Muscle layer of duodenum (tissue), 2 donors: ENCODE results near the gene MND1.

Source experiments
- H3K27ac ChIP-seq: one replicate; pipeline ENCODE4 v1.7.0; 2013; ENCODE audit warnings: mild to moderate bottlenecking, low read length
- H3K27me3 ChIP-seq: one replicate; pipeline ENCODE4 v1.7.0; 2013; ENCODE audit warnings: low read depth, mild to moderate bottlenecking, control low read depth, low read length
- H3K36me3 ChIP-seq, 2 donors: one replicate each; pipeline ENCODE4 v1.7.0; 2013; ENCODE audit warnings: low read length in 2 of 2, control low read depth in 1 of 2, mild to moderate bottlenecking in 1 of 2; ENCODE audit not compliant: insufficient read depth in 2 of 2, control insufficient read depth in 1 of 2
- H3K4me1 ChIP-seq, 2 donors: one replicate each; pipeline ENCODE4 v1.7.0; 2013; ENCODE audit warnings: low read length in 2 of 2, mild to moderate bottlenecking in 2 of 2, control low read depth in 1 of 2, moderate library complexity in 1 of 2; ENCODE audit not compliant: insufficient read depth in 2 of 2, control insufficient read depth in 1 of 2
- H3K4me3 ChIP-seq, 2 donors: one replicate each; pipeline ENCODE4 v1.7.0; 2013; ENCODE audit warnings: low read length in 2 of 2, low read depth in 1 of 2, mild to moderate bottlenecking in 1 of 2
- H3K9me3 ChIP-seq, 2 donors: one replicate each; pipeline ENCODE4 v1.7.0; 2013; ENCODE audit warnings: low read length in 2 of 2, control low read depth in 1 of 2, mild to moderate bottlenecking in 1 of 2; ENCODE audit not compliant: control insufficient read depth in 1 of 2
- donor health status: healthy.

MND1 gene

GRCh38 chr4:153426207-153426885 is 81.9 kb downstream of the MND1 start:
- Histone ChIP-seq H3K36me3 (no peaks in the 10 kb centered on the region), H3K27ac (no peak overlapping the region), H3K4me1 (peaks cover 0 to 5% of the 10 kb centered on the region in 2 donors)

DNA sequence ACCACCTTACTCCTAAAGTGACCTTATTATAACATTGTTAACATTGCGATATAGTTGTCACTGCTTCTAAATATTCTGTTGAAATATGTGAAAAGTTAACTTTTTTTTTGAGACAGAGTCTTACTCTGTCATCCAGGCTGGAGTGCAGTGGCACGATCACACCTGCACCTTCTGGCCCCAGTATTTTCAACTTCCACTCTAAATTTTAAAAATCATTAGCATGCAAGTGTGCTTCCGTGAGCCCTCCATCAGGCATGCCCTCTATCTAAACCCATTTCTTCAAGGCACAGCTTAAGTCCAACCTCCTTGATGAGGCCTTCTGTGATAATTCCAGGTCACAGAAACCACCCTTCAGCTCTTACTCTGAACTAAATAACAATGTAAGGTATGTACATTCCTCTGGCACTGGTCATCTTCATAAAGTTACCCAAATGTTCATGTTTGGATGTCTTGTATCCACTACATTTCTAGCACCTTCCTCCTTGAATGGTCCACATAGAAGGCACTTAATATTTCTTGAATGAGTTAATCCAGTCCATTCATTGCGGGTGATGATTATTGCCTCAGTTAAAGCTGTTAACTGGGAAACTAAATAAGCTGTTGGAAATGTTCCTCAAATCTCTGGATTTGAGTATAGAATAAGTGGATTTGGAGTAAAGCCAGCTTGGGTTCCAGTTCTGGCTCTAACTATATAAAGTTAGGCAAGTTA is 83.0 kb downstream of the MND1 start:
- Histone ChIP-seq H3K4me1 (peaks cover 0 to 5% of the 10 kb centered on the region in 2 donors), H3K4me3 (no peak overlapping the region), H3K27me3 (no peaks in the 10 kb centered on the region), H3K36me3 (no peaks in the 10 kb centered on the region), H3K9me3 (no peaks in the 10 kb centered on the region), H3K27ac (no peak overlapping the region)

More at GRCh38 chr4:153426207-153426885, 81.9 kb downstream of the MND1 start:
- Histone ChIP-seq H3K4me3 (no peak overlapping the region), H3K27me3 (no peaks in the 10 kb centered on the region), H3K9me3 (no peaks in the 10 kb centered on the region)

GRCh38 chr4:153428941-153429475 is 84.5 kb downstream of the MND1 start:
- H3K27me3 ChIP-seq: no peaks in the 10 kb centered on the region
- H3K4me3 ChIP-seq: no peak overlapping the region
- peak overlapping the region; percentile 7 for H3K27ac ChIP-seq
- H3K4me1 ChIP-seq: peaks cover 0 to 5% of the 10 kb centered on the region in 2 donors
- H3K9me3 ChIP-seq: no peaks in the 10 kb centered on the region
- H3K36me3 ChIP-seq: no peaks in the 10 kb centered on the region

DNA sequence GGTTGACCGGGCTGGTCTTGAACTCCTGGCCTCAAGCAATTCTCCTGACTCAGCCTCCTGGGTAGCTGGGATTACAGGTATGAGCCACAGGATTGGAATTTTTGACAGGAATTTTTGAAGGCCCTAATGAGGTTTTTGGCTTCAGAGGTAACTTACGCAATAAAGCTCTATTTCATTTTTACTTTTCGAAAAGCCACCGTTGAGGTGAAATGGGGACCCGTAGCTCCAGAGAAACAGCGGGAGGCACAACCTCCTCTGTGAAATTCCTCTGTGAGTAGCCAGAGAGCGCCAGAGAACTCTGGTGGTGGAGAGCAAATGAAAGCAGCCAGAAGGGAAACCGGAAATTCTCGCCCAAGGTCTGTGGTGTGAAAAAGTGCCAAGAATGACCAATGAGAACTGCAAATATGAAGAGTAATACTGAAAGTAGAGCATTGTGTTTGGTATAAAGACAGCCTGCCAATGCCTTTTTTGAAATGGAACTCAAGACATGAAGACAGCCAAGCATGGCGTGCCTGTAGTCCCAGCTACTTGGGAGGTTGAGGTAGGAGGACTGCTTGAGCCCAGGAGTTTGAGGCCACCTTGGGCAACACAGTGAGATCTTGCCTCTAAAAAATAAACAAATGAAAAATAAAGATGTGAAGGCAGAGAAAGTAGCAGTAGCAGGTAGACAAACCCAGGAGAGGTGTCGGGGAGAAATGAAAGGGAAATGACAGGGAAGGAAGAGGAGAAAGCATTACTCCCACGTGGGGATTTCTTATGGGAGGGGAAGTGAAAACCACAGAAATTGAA is 88.7 kb downstream of the MND1 start:
- peak overlapping the region; percentile 17 to 27 for H3K4me3 ChIP-seq
- H3K27ac ChIP-seq: no peak overlapping the region
- H3K9me3 ChIP-seq: no peaks in the 10 kb centered on the region
- H3K4me1 ChIP-seq: peaks cover 0 to 5% of the 10 kb centered on the region in 2 donors
- H3K27me3 ChIP-seq: no peaks in the 10 kb centered on the region
- H3K36me3 ChIP-seq: no peaks in the 10 kb centered on the region

GRCh38 chr4:153433754-153434105 is 89.2 kb downstream of the MND1 start:
- Histone ChIP-seq H3K4me1 (peaks cover 0 to 6% of the 10 kb centered on the region in 2 donors), H3K27me3 (no peaks in the 10 kb centered on the region), H3K9me3 (no peaks in the 10 kb centered on the region), H3K36me3 (no peaks in the 10 kb centered on the region), H3K4me3 (no peak overlapping the region), H3K27ac (no peak overlapping the region)

DNA sequence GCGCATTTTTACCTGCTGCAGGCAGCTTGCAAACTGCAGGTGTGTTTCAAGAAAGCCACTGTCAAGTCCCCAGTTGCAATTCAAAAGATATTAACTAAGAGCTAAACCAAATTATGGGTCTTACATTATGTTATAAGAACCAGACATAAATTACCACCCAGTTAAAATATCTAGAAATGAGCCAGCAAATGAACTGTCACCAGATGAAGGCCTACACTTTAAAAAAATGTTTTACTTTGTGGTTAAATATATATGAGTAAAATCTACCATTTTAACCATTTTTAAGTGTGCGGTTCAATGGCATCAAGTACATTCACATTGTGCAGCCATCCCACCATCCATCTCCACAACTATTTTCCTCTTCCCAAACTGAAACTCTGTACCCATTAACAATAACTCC is 89.7 kb downstream of the MND1 start:
- Histone ChIP-seq H3K9me3 (no peaks in the 10 kb centered on the region), H3K27me3 (no peaks in the 10 kb centered on the region), H3K4me1 (peaks cover 0 to 5% of the 10 kb centered on the region in 2 donors), H3K4me3 (no peak overlapping the region), H3K27ac (no peak overlapping the region), H3K36me3 (no peaks in the 10 kb centered on the region)

DNA sequence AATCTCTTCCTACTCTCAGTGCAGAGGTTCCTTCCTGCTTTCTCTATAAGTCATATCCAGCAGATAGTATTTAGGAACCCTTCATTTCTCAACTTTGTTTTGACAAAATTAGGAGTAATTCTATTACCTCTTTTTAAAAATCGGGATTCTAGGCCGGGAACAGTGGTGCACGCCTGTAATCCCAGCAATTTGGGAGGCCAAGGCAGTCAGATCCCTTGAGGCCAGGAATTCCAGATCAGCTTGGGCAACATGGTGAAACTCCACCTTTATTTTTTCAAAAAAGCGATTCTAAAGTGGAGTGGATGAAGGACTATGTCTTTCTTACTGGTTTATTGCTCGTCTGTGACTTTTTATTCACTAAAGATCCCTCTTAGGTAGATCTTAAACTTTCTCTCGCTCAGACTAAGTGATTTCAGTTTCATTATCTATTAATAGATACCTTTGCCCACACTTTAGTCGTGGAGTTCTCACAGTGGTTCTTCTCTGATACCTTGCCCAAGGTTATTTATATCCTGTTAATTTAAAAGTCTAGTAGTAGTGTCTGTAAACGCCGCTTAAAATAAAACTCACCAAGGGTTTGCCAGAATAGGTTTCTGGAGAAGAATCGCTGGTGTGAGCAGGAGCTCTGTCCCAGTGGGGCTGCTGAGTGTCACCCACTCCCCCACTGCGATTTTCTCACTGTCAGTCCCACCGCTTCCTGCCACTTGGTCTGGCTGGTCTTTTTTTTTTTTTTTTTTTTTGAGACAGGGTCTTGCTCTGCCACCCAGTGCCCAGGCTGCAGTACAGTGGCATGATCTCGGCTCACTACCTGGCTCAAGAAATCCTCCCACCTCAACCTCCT is 94.6 kb downstream of the MND1 start:
- Histone ChIP-seq H3K4me1 (peaks cover 0 to 5% of the 10 kb centered on the region in 2 donors), H3K27me3 (no peaks in the 10 kb centered on the region), H3K27ac (no peak overlapping the region), H3K9me3 (no peaks in the 10 kb centered on the region), H3K36me3 (no peaks in the 10 kb centered on the region), H3K4me3 (peak overlapping the region; percentile 28 to 37)

DNA sequence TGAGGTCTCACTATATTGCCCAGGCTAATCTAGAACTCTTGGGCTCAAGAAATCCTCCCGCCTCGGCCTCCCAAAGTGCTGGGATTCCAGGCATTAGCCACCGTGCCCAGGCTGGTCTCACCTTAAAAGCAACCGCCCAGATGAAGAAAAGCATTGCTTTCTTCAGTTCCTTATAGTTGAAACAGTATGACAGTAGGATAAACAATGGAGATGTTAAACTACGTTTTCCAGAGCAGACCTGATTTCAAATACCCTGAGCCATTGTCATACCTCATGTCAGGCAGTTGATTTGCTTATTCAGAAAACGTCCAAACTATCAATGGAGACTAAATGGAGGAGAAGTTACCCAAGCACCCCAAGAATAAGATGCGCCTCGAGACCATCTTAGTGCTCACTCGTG is 95.3 kb downstream of the MND1 start:
- no peak overlapping the region for H3K27ac ChIP-seq
- no peaks in the 10 kb centered on the region for H3K27me3 ChIP-seq

GRCh38 chr4:153440475-153440874 is 96.0 kb downstream of the MND1 start:
- Histone ChIP-seq H3K4me3 (no peak overlapping the region), H3K4me1 (peaks cover 0 to 5% of the 10 kb centered on the region in 2 donors), H3K27me3 (no peaks in the 10 kb centered on the region), H3K27ac (no peak overlapping the region), H3K36me3 (no peaks in the 10 kb centered on the region), H3K9me3 (no peaks in the 10 kb centered on the region)

More for the DNA sequence above, 95.3 kb downstream of the MND1 start:
- Histone ChIP-seq H3K36me3 (no peaks in the 10 kb centered on the region), H3K4me3 (peak overlapping the region in 1 of 2 donors; percentile 28), H3K4me1 (peaks cover 0 to 5% of the 10 kb centered on the region in 2 donors), H3K9me3 (no peaks in the 10 kb centered on the region)

GRCh38 chr4:153447175-153447905 is 102.9 kb downstream of the MND1 start:
- Histone ChIP-seq H3K4me3 (no peak overlapping the region), H3K4me1 (no peaks in the 10 kb centered on the region), H3K36me3 (no peaks in the 10 kb centered on the region), H3K9me3 (no peaks in the 10 kb centered on the region), H3K27me3 (no peaks in the 10 kb centered on the region), H3K27ac (no peak overlapping the region)
